WTC11 (cell line): Measurements from ENCODE around the gene APOO. TPM values are rescaled to one million over a fixed set of nuclear protein-coding genes. Genes with fewer than 3 reads are reported as not detected.
A peak's percentile ranks its signal among the peaks of the same experiment; 100 is the strongest.

Source experiments
- ATAC-seq: fragments of 200-7000 bp; cut with Tn5 transposase; 2 replicates; pipeline ENCODE4 v1.10.0; 2021; ENCODE audit warnings: mild to moderate bottlenecking, moderate library complexity
- CTCF ChIA-PET: fragments of 300-600 bp; sonication (Branson Sonifier 250); formaldehyde crosslinking; loops from one replicate; lab custom pipeline; 2021; ENCODE audit warnings: antibody characterized with exemption; lab: Charles Lee
- POLR2A ChIA-PET: fragments of 350-600 bp; sonication (Branson Sonifier 250); formaldehyde crosslinking; loops from one replicate; lab custom pipeline; 2021; ENCODE audit warnings: antibody characterized with exemption; lab: Charles Lee
- DNase-seq: peaks from one replicate; pipeline ENCODE4 v3.0.0; 2021; ENCODE audit warnings: low spot score
- H3K27ac Mint-ChIP-seq: 2 replicates; pipeline ENCODE4 v1.8.0; 2021; ENCODE audit warnings: mixed read lengths
- H3K27me3 Mint-ChIP-seq: 2 replicates; pipeline ENCODE4 v1.8.0; 2021; ENCODE audit warnings: low read depth, mild to moderate bottlenecking, moderate library complexity, mixed read lengths
- H3K36me3 Mint-ChIP-seq: 2 replicates; pipeline ENCODE4 v1.8.0; 2021; ENCODE audit warnings: mixed read lengths
- H3K4me1 Mint-ChIP-seq: 2 replicates; pipeline ENCODE4 v1.8.0; 2022; ENCODE audit warnings: mixed read lengths
- H3K4me3 Mint-ChIP-seq: 2 replicates; pipeline ENCODE4 v1.8.0; 2021; ENCODE audit warnings: mild to moderate bottlenecking, moderate library complexity, mixed read lengths
- H3K9me3 Mint-ChIP-seq: 2 replicates; pipeline ENCODE4 v1.8.0; 2021; ENCODE audit warnings: mixed read lengths
- ATF6 ChIP-seq: sonication (generic); formaldehyde crosslinking; IDR thresholded peaks from 2 replicates; pipeline ENCODE4 v1.8.1; 2023; ENCODE audit warnings: mild to moderate bottlenecking, missing genetic modification reagents
- CBFB ChIP-seq: sonication (generic); formaldehyde crosslinking; IDR thresholded peaks from 2 replicates; pipeline ENCODE4 v1.8.1; 2022; ENCODE audit warnings: mild to moderate bottlenecking, low read depth, missing genetic modification reagents
- CDX4 ChIP-seq: fragments of 250-450 bp; sonication (Bioruptor Pico); IDR thresholded peaks from 2 replicates; pipeline ENCODE4 v1.9.0; 2021; ENCODE audit warnings: moderate library complexity, mild to moderate bottlenecking, inconsistent platforms, borderline replicate concordance
- CREB1 ChIP-seq: sonication (generic); formaldehyde crosslinking; IDR thresholded peaks from 2 replicates; pipeline ENCODE4 v1.8.0; 2023; ENCODE audit warnings: mild to moderate bottlenecking, missing genetic modification reagents
- FOXJ3 ChIP-seq: sonication (generic); formaldehyde crosslinking; IDR thresholded peaks from 2 replicates; pipeline ENCODE4 v1.9.0; 2021; ENCODE audit warnings: missing genetic modification reagents, mild to moderate bottlenecking, borderline replicate concordance
- FOXK1 ChIP-seq: sonication (generic); formaldehyde crosslinking; IDR thresholded peaks from 2 replicates; pipeline ENCODE4 v1.8.0; 2022; ENCODE audit warnings: mild to moderate bottlenecking, moderate library complexity, missing genetic modification reagents
- FOXP1 ChIP-seq: sonication (generic); formaldehyde crosslinking; IDR thresholded peaks from 2 replicates; pipeline ENCODE4 v1.8.0; 2022; ENCODE audit warnings: missing genetic modification reagents, mild to moderate bottlenecking, moderate library complexity, borderline replicate concordance
- FOXP4 ChIP-seq: sonication (generic); formaldehyde crosslinking; IDR thresholded peaks from 2 replicates; pipeline ENCODE4 v1.8.0; 2022; ENCODE audit warnings: mild to moderate bottlenecking, missing genetic modification reagents
- GABPB1 ChIP-seq: sonication (generic); formaldehyde crosslinking; IDR thresholded peaks from 2 replicates; pipeline ENCODE4 v1.8.1; 2023; ENCODE audit warnings: mild to moderate bottlenecking, missing genetic modification reagents
- IRF2 ChIP-seq: sonication (generic); formaldehyde crosslinking; IDR thresholded peaks from 2 replicates; pipeline ENCODE4 v1.8.0; 2022; ENCODE audit warnings: low read depth, missing genetic modification reagents, borderline replicate concordance
- JAZF1 ChIP-seq: fragments of 250-450 bp; sonication (Bioruptor Pico); IDR thresholded peaks from 2 replicates; pipeline ENCODE4 v1.9.0; 2021; ENCODE audit warnings: moderate library complexity, mild to moderate bottlenecking, inconsistent platforms
- KAT7 ChIP-seq: sonication (generic); formaldehyde crosslinking; IDR thresholded peaks from 2 replicates; pipeline ENCODE4 v1.8.1; 2023; ENCODE audit warnings: missing genetic modification reagents, mild to moderate bottlenecking, borderline replicate concordance
- MAX ChIP-seq: sonication (generic); formaldehyde crosslinking; IDR thresholded peaks from 2 replicates; pipeline ENCODE4 v1.8.0; 2022; ENCODE audit warnings: mild to moderate bottlenecking, missing genetic modification reagents
- OVOL2 ChIP-seq: fragments of 250-450 bp; sonication (Bioruptor Pico); IDR thresholded peaks from 2 replicates; pipeline ENCODE4 v1.9.0; 2021; ENCODE audit warnings: mild to moderate bottlenecking, borderline replicate concordance
- SMAD4 ChIP-seq: sonication (generic); formaldehyde crosslinking; IDR thresholded peaks from 2 replicates; pipeline ENCODE4 v1.8.0; 2022; ENCODE audit warnings: mild to moderate bottlenecking, missing genetic modification reagents
- TEAD1 ChIP-seq: sonication (generic); formaldehyde crosslinking; IDR thresholded peaks from 2 replicates; pipeline ENCODE4 v1.8.0; 2022; ENCODE audit warnings: mild to moderate bottlenecking, missing genetic modification reagents
- ZNF263 ChIP-seq: sonication (generic); formaldehyde crosslinking; IDR thresholded peaks from 2 replicates; pipeline ENCODE4 v1.8.1; 2022; ENCODE audit warnings: low read depth, mild to moderate bottlenecking, moderate library complexity, missing genetic modification reagents
- ZNF317 ChIP-seq: sonication (generic); formaldehyde crosslinking; IDR thresholded peaks from 2 replicates; pipeline ENCODE4 v1.8.1; 2023; ENCODE audit warnings: low read depth, mild to moderate bottlenecking, moderate library complexity, missing genetic modification reagents, borderline replicate concordance
- ZNF396 ChIP-seq: fragments of 250-450 bp; sonication (Bioruptor Pico); IDR thresholded peaks from 2 replicates; pipeline ENCODE4 v1.8.0; 2021; ENCODE audit warnings: mild to moderate bottlenecking, moderate library complexity, borderline replicate concordance
- total RNA-seq: library from RNA; stranded (reverse); gene quantifications from 3 replicates; pipeline ENCODE4 v1.2.3, GENCODE V29; 2021
- TF ChIP-seq, protein P1 (sequence below): sonication (generic); formaldehyde crosslinking; IDR thresholded peaks from 2 replicates; pipeline ENCODE4 v1.8.1; 2023; ENCODE audit warnings: mild to moderate bottlenecking, missing genetic modification reagents, borderline replicate concordance
- TF ChIP-seq, protein P2 (sequence below): fragments of 250-450 bp; sonication (Bioruptor Pico); IDR thresholded peaks from 2 replicates; pipeline ENCODE4 v1.9.0; 2021; ENCODE audit warnings: mild to moderate bottlenecking, borderline replicate concordance
- TF ChIP-seq, protein P3 (sequence below): sonication (generic); formaldehyde crosslinking; IDR thresholded peaks from 2 replicates; pipeline ENCODE4 v1.8.0; 2023; ENCODE audit warnings: missing genetic modification reagents

APOO gene
- total RNA-seq, 1 experiment from 2014 or later = 55.5 TPM

DNA sequence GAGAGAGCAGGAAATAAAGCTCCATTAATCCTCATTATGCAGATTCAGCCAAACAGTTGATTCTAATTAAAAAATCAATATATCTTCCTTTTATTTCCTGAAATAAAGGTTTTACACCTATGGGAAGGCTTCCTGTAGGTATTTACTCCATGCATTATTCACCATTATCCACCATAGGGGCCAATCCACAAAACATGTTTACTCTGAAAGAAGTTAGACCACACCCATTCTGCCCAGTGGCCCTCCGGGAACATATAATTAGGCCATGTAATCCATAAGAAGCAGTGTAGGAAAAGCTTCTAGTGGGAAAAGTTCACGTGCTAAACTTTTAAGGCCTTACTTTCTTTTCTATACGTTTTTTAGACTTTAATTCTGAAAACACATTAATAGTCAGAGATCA lies 67.1 kb downstream of the APOO start (continued):
- TF ChIP-seq TEAD1 (CRISPR knock-in tag) (no peak), MAX (CRISPR knock-in tag) (no peak), ZNF263 (CRISPR knock-in tag) (no peak)

- no peaks in the 10 kb centered on the region for H3K9me3 Mint-ChIP-seq
- no peak overlapping the region for H3K4me3 Mint-ChIP-seq
- POLR2A ChIA-PET = interaction anchor here (0.5 kb wide), 1 partner anchor 292 kb away, joined by 4 read pairs; no protein-coding TSS in a partner anchor
- CTCF ChIA-PET = no interaction called here
- ATAC-seq = no peak
- DNase-seq = no peak
- peaks cover 21% of the 10 kb centered on the region for H3K4me1 Mint-ChIP-seq
- peaks cover 3% of the 10 kb centered on the region; the same call in 1 of the 2 replicates for H3K36me3 Mint-ChIP-seq
- 0 out of 2 replicates have a peak overlapping the region, but pooled peaks have one; percentile 45 for H3K27ac Mint-ChIP-seq
- no peaks in the 10 kb centered on the region for H3K27me3 Mint-ChIP-seq
- TF ChIP-seq IRF2 (CRISPR knock-in tag) (no peak), CREB1 (no peak), FOXK1 (no peak), FOXP1 (CRISPR knock-in tag) (no peak), GABPB1 (CRISPR knock-in tag) (no peak), CBFB (CRISPR knock-in tag) (no peak), KAT7 (no peak), ZNF317 (CRISPR knock-in tag) (no peak), CDX4 (CRISPR knock-in tag) (no peak), MAX (CRISPR knock-in tag) (no peak), ATF6 (CRISPR knock-in tag) (no peak), FOXP4 (CRISPR knock-in tag) (no peak), OVOL2 (CRISPR knock-in tag) (no peak), ZNF396 (no peak), SMAD4 (no peak), FOXJ3 (CRISPR knock-in tag) (no peak), JAZF1 (CRISPR knock-in tag) (no peak)
- TF ChIP-seq, protein P1, sequence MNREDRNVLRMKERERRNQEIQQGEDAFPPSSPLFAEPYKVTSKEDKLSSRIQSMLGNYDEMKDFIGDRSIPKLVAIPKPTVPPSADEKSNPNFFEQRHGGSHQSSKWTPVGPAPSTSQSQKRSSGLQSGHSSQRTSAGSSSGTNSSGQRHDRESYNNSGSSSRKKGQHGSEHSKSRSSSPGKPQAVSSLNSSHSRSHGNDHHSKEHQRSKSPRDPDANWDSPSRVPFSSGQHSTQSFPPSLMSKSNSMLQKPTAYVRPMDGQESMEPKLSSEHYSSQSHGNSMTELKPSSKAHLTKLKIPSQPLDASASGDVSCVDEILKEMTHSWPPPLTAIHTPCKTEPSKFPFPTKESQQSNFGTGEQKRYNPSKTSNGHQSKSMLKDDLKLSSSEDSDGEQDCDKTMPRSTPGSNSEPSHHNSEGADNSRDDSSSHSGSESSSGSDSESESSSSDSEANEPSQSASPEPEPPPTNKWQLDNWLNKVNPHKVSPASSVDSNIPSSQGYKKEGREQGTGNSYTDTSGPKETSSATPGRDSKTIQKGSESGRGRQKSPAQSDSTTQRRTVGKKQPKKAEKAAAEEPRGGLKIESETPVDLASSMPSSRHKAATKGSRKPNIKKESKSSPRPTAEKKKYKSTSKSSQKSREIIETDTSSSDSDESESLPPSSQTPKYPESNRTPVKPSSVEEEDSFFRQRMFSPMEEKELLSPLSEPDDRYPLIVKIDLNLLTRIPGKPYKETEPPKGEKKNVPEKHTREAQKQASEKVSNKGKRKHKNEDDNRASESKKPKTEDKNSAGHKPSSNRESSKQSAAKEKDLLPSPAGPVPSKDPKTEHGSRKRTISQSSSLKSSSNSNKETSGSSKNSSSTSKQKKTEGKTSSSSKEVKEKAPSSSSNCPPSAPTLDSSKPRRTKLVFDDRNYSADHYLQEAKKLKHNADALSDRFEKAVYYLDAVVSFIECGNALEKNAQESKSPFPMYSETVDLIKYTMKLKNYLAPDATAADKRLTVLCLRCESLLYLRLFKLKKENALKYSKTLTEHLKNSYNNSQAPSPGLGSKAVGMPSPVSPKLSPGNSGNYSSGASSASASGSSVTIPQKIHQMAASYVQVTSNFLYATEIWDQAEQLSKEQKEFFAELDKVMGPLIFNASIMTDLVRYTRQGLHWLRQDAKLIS (CRISPR knock-in tag) = no peak
- TF ChIP-seq, protein P2, sequence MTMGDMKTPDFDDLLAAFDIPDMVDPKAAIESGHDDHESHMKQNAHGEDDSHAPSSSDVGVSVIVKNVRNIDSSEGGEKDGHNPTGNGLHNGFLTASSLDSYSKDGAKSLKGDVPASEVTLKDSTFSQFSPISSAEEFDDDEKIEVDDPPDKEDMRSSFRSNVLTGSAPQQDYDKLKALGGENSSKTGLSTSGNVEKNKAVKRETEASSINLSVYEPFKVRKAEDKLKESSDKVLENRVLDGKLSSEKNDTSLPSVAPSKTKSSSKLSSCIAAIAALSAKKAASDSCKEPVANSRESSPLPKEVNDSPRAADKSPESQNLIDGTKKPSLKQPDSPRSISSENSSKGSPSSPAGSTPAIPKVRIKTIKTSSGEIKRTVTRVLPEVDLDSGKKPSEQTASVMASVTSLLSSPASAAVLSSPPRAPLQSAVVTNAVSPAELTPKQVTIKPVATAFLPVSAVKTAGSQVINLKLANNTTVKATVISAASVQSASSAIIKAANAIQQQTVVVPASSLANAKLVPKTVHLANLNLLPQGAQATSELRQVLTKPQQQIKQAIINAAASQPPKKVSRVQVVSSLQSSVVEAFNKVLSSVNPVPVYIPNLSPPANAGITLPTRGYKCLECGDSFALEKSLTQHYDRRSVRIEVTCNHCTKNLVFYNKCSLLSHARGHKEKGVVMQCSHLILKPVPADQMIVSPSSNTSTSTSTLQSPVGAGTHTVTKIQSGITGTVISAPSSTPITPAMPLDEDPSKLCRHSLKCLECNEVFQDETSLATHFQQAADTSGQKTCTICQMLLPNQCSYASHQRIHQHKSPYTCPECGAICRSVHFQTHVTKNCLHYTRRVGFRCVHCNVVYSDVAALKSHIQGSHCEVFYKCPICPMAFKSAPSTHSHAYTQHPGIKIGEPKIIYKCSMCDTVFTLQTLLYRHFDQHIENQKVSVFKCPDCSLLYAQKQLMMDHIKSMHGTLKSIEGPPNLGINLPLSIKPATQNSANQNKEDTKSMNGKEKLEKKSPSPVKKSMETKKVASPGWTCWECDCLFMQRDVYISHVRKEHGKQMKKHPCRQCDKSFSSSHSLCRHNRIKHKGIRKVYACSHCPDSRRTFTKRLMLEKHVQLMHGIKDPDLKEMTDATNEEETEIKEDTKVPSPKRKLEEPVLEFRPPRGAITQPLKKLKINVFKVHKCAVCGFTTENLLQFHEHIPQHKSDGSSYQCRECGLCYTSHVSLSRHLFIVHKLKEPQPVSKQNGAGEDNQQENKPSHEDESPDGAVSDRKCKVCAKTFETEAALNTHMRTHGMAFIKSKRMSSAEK (CRISPR knock-in tag) = no peak
- TF ChIP-seq, protein P3, sequence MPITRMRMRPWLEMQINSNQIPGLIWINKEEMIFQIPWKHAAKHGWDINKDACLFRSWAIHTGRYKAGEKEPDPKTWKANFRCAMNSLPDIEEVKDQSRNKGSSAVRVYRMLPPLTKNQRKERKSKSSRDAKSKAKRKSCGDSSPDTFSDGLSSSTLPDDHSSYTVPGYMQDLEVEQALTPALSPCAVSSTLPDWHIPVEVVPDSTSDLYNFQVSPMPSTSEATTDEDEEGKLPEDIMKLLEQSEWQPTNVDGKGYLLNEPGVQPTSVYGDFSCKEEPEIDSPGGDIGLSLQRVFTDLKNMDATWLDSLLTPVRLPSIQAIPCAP (CRISPR knock-in tag) = no peak
These were observed 68.8 kb downstream of the APOO start for GRCh38 chrX:23838953-23839352.
